A673 (cell line): ENCODE results near the gene ARHGEF28. TPM values are rescaled to one million over a fixed set of nuclear protein-coding genes. Genes with fewer than 3 reads are reported as not detected.

Experiments
- BruUV-seq: library from RNA; stranded (reverse); fragments of 400-500 nt; replicated peaks from 2 replicates; lab custom pipeline; 2021; lab: Mats Ljungman, UMichigan
- CTCF ChIA-PET: fragments of 300-600 bp; sonication (Branson Sonifier 250); formaldehyde crosslinking; loops from one replicate; lab custom pipeline; 2022; ENCODE audit warnings: antibody characterized with exemption; lab: Charles Lee
- POLR2A ChIA-PET: fragments of 300-600 bp; sonication (Branson Sonifier 250); formaldehyde crosslinking; loops from one replicate; lab custom pipeline; 2022; ENCODE audit warnings: antibody characterized with exemption; ENCODE audit not compliant: low non-redundant PET; lab: Charles Lee
- DNase-seq: peaks from one replicate; pipeline ENCODE4 v3.0.0-alpha.2; 2015; ENCODE audit warnings: low spot score
- H3K27ac ChIP-seq: fragments of 200-600 bp; sonication (generic); 2 replicates; pipeline ENCODE4 v1.5.1; 2016; ENCODE audit warnings: mixed run types, low read depth, mild to moderate bottlenecking, mixed read lengths, antibody characterized with exemption, low read length; ENCODE audit not compliant: poor library complexity, severe bottlenecking
- H3K27me3 ChIP-seq: fragments of 200-600 bp; sonication (generic); replicated peaks from 2 replicates; pipeline ENCODE4 v1.6.1; 2017; ENCODE audit warnings: mixed run types, low read depth, mild to moderate bottlenecking, mixed read lengths, antibody characterized with exemption, low read length; ENCODE audit not compliant: insufficient read depth, poor library complexity
- H3K36me3 ChIP-seq: fragments of 200-600 bp; sonication (generic); 2 replicates; pipeline ENCODE4 v1.6.1; 2016; ENCODE audit warnings: mixed run types, mild to moderate bottlenecking, mixed read lengths, antibody characterized with exemption, low read length; ENCODE audit not compliant: insufficient read depth, poor library complexity, severe bottlenecking
- H3K4me1 ChIP-seq: fragments of 200-600 bp; sonication (generic); 2 replicates; pipeline ENCODE4 v1.6.1; 2017; ENCODE audit warnings: mixed run types, mild to moderate bottlenecking, mixed read lengths, antibody characterized with exemption, low read length; ENCODE audit not compliant: insufficient read depth, poor library complexity, severe bottlenecking
- H3K4me3 ChIP-seq: fragments of 200-600 bp; sonication (generic); 2 replicates; pipeline ENCODE4 v1.5.1; 2016; ENCODE audit warnings: low read depth, mixed run types, mild to moderate bottlenecking, mixed read lengths, low read length; ENCODE audit not compliant: poor library complexity, severe bottlenecking
- H3K9me3 ChIP-seq: fragments of 200-600 bp; sonication (generic); 2 replicates; pipeline ENCODE4 v1.6.1; 2016; ENCODE audit warnings: mixed run types, low read depth, mild to moderate bottlenecking, mixed read lengths, antibody characterized with exemption, low read length; ENCODE audit not compliant: poor library complexity, severe bottlenecking
- CTCF ChIP-seq: fragments of 300-800, 200-600 bp; sonication (generic); conservative IDR thresholded peaks from 2 replicates; pipeline ENCODE4 v1.5.1; 2017; ENCODE audit warnings: low read depth, mild to moderate bottlenecking, antibody characterized with exemption, low read length, moderate library complexity, mixed read lengths
- EZH2 ChIP-seq: fragments of 200-600 bp; sonication (generic); IDR thresholded peaks from 2 replicates; pipeline ENCODE4 v1.6.1; 2017; ENCODE audit warnings: borderline replicate concordance, low read depth, mild to moderate bottlenecking, mixed read lengths, antibody characterized with exemption, low read length; ENCODE audit not compliant: poor library complexity, severe bottlenecking
- intact Hi-C: fragments of 100-400 bp; cut with micrococcal nuclease; formaldehyde crosslinking; loops from one replicate; pipeline ENCODE4 v1.10.0; 2022; ENCODE audit not compliant: unreplicated experiment
- total RNA-seq: library from RNA; stranded (reverse); gene quantifications from 2 replicates; pipeline ENCODE4 v1.2.3, GENCODE V29; 2021

ARHGEF28 gene
- total RNA-seq, 1 experiment from 2014 or later: 3.4 TPM

GRCh38 chr5:73950912-73951430 is 325.0 kb downstream of the ARHGEF28 start:
- POLR2A ChIA-PET: no interaction called here
- H3K36me3 ChIP-seq: no peaks in the 10 kb centered on the region
- H3K4me3 ChIP-seq: no peak overlapping the region
- peaks cover 46% of the 10 kb centered on the region for H3K27me3 ChIP-seq
- no peak for DNase-seq
- CTCF ChIA-PET: no interaction called here
- H3K27ac ChIP-seq: no peak overlapping the region
- no peaks in the 10 kb centered on the region for H3K4me1 ChIP-seq
- H3K9me3 ChIP-seq: no peaks in the 10 kb centered on the region
- BruUV-seq: no TSS peak
- TF ChIP-seq EZH2 (no peak), CTCF (no peak)
- intact Hi-C loops: no loop called here

- no peaks in the 10 kb centered on the region for H3K9me3 ChIP-seq
- ChIA-PET POLR2A (no interaction called here), CTCF (no interaction called here)
- H3K4me1 ChIP-seq: no peaks in the 10 kb centered on the region
- H3K4me3 ChIP-seq: no peak overlapping the region
- H3K27ac ChIP-seq: no peak overlapping the region
- H3K36me3 ChIP-seq: no peaks in the 10 kb centered on the region
- H3K27me3 ChIP-seq: peaks cover 43% of the 10 kb centered on the region
- no TSS peak for BruUV-seq
- DNase-seq: no peak
- TF ChIP-seq CTCF (no peak), EZH2 (no peak)
- intact Hi-C loops: no loop called here
Measured at GRCh38 chr5:73952872-73953271, 326.9 kb downstream of the ARHGEF28 start.

DNA sequence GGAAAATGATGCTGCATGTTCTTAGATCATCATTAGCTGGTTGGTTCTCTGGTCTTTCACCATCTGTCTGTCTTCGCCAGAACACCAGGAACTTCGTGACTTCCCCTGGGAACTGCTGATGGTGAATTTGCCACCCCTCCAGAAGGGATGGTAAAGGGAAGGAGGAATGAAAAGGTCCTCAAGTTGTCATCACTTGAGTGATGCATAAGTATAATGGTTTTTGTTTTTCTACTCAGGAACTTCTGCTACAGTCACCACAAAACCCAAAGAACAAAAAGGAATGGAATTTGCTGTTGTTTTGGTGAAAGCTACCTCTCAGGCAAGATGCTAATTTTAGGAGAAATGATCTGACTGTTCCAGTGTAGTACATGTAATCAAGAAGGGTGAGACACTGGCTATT is 328.4 kb downstream of the ARHGEF28 start:
- Histone ChIP-seq H3K27me3 (peaks cover 37% of the 10 kb centered on the region), H3K36me3 (no peaks in the 10 kb centered on the region), H3K4me3 (no peak overlapping the region), H3K4me1 (no peaks in the 10 kb centered on the region), H3K9me3 (no peaks in the 10 kb centered on the region), H3K27ac (no peak overlapping the region)
- DNase-seq: no peak
- no peak for TF ChIP-seq CTCF
- no peak for TF ChIP-seq EZH2
- ChIA-PET CTCF (no interaction called here), POLR2A (no interaction called here)
- BruUV-seq: no TSS peak
- intact Hi-C loops: no loop called here
